Measurements from ENCODE around the gene DDX55. TPM values are rescaled to one million over a fixed set of nuclear protein-coding genes. Genes with fewer than 3 reads are reported as not detected.
"Not testable (repeated sequence)": the region's sequence is repeated elsewhere in the genome, so short reads cannot be mapped to it uniquely, and the experiment has no call there.

Gene DDX55
- total RNA-seq (2014; rRNA removed; shearing (Covaris generic)) (10.5 and 20.4 TPM in 2 replicates), polyA plus RNA-seq (2016; fragmentation: Nextera tagmentation; extraction: Ambion mirVana) (13.6 and 16.5 TPM in 2 replicates)

GRCh38 chr12:123601602-123602489 is at the start of gene DDX55:
Gene DDX55 (plus strand): TSS chr12:123602099. CDS start chr12:123602149, 50 bp downstream.
- Histone ChIP-seq H3K9me2 (ENCODE audit: insufficient read depth) (no peaks in the 10 kb centered on the region), H3K27me3 (replicated peaks; ENCODE audit: insufficient read depth) (no peaks in the 10 kb centered on the region), H3F3A (ENCODE audit: insufficient read depth) (peaks cover 35% of the 10 kb centered on the region), H3K4me2 (ENCODE audit: unreplicated experiment) (peak within 1 kb of the TSS; percentile 100), H2AFZ (peak within 1 kb of the TSS; percentile 92), H4K20me1 (ENCODE audit: insufficient read depth) (no peaks in the 10 kb centered on the region), H3K4me3 (peak within 1 kb of the TSS; percentile 98), H3K9ac (peak within 1 kb of the TSS; percentile 94), H3K4me1 (ENCODE audit: insufficient read depth) (peaks cover 4% of the 10 kb centered on the region), H3K27ac (peak within 1 kb of the TSS; percentile 81), H3K79me2 (ENCODE audit: insufficient read depth) (peaks cover 86% of the 10 kb centered on the region), H3K9me3 (ENCODE audit: low read depth) (no peaks in the 10 kb centered on the region), H3K36me3 (ENCODE audit: low read depth) (peaks cover 27% of the 10 kb centered on the region)
- in situ Hi-C loops (cut with MboI), result no loop called here
- TF ChIP-seq EZH2phosphoT487 (IDR thresholded peaks at IDR 0.05; ENCODE audit: insufficient read depth, low read depth), result no peak
- TF ChIP-seq EZH2 (IDR thresholded peaks at IDR 0.05; ENCODE audit: insufficient read depth, poor library complexity, severe bottlenecking), result no peak
- WGBS, 2 experiments (ENCODE audit: low coverage in 1 of 2, low lambda C conversion rate in 2 of 2, missing lambda C conversion rate in 2 of 2), result 1 to 2% methylated on average over 72 to 73 of the region's 81 CpGs
- peak; percentile 94 for DNase-seq

GRCh38 chr12:123554136-123554535 is 47.8 kb upstream of the DDX55 start:
- DNase-seq; in situ Hi-C loops (cut with MboI): not testable (repeated sequence)
- WGBS, 2 experiments (ENCODE audit: low coverage in 1 of 2, low lambda C conversion rate in 2 of 2, missing lambda C conversion rate in 2 of 2), result 2 to 18% methylated on average over 2 of the region's 2 CpGs

GRCh38 chr12:123554843-123555242 is 47.1 kb upstream of the DDX55 start:
- H3K36me3 ChIP-seq (ENCODE audit: low read depth); H3K9ac ChIP-seq; H3F3A ChIP-seq (ENCODE audit: insufficient read depth); H3K4me1 ChIP-seq (ENCODE audit: insufficient read depth); H3K9me3 ChIP-seq (ENCODE audit: low read depth); H3K27ac ChIP-seq; DNase-seq; H2AFZ ChIP-seq; in situ Hi-C loops (cut with MboI); H3K79me2 ChIP-seq (ENCODE audit: insufficient read depth); H4K20me1 ChIP-seq (ENCODE audit: insufficient read depth); H3K9me2 ChIP-seq (ENCODE audit: insufficient read depth); H3K27me3 ChIP-seq (replicated peaks; ENCODE audit: insufficient read depth); H3K4me3 ChIP-seq; H3K4me2 ChIP-seq (ENCODE audit: unreplicated experiment): not testable (repeated sequence)
- 86 to 87% methylated on average over 5 of the region's 5 CpGs for WGBS, 2 experiments (ENCODE audit: low coverage in 1 of 2, low lambda C conversion rate in 2 of 2, missing lambda C conversion rate in 2 of 2)

More at GRCh38 chr12:123554136-123554535, 47.8 kb upstream of the DDX55 start:
- not testable (repeated sequence) for H3K4me1 ChIP-seq (ENCODE audit: insufficient read depth); H3K9me2 ChIP-seq (ENCODE audit: insufficient read depth); H3K9ac ChIP-seq; H3K27ac ChIP-seq; H3K4me2 ChIP-seq (ENCODE audit: unreplicated experiment); H3F3A ChIP-seq (ENCODE audit: insufficient read depth); H2AFZ ChIP-seq; H3K27me3 ChIP-seq (replicated peaks; ENCODE audit: insufficient read depth); H3K79me2 ChIP-seq (ENCODE audit: insufficient read depth); H3K9me3 ChIP-seq (ENCODE audit: low read depth); H4K20me1 ChIP-seq (ENCODE audit: insufficient read depth); H3K4me3 ChIP-seq; H3K36me3 ChIP-seq (ENCODE audit: low read depth)

- H3K36me3 ChIP-seq (ENCODE audit: low read depth); H3K79me2 ChIP-seq (ENCODE audit: insufficient read depth); H3K4me3 ChIP-seq; H3K27ac ChIP-seq; H3F3A ChIP-seq (ENCODE audit: insufficient read depth); H3K9ac ChIP-seq; H3K9me3 ChIP-seq (ENCODE audit: low read depth); H3K9me2 ChIP-seq (ENCODE audit: insufficient read depth); in situ Hi-C loops (cut with MboI); DNase-seq; H2AFZ ChIP-seq; H3K4me2 ChIP-seq (ENCODE audit: unreplicated experiment); H3K4me1 ChIP-seq (ENCODE audit: insufficient read depth); H3K27me3 ChIP-seq (replicated peaks; ENCODE audit: insufficient read depth); H4K20me1 ChIP-seq (ENCODE audit: insufficient read depth): not testable (repeated sequence)
- WGBS, 2 experiments (ENCODE audit: low coverage in 1 of 2, low lambda C conversion rate in 2 of 2, missing lambda C conversion rate in 2 of 2), result 78 to 90% methylated on average over 9 to 14 of the region's 14 CpGs
Measured at GRCh38 chr12:123558487-123558886, 43.4 kb upstream of the DDX55 start.

GRCh38 chr12:123559468-123559867 is 42.4 kb upstream of the DDX55 start:
- in situ Hi-C loops (cut with MboI), result no loop called here
- Histone ChIP-seq H3F3A (ENCODE audit: insufficient read depth) (no peaks in the 10 kb centered on the region), H2AFZ (no peak overlapping the region), H3K27me3 (replicated peaks; ENCODE audit: insufficient read depth) (no peaks in the 10 kb centered on the region), H3K4me1 (ENCODE audit: insufficient read depth) (no peaks in the 10 kb centered on the region), H3K4me2 (ENCODE audit: unreplicated experiment) (no peak overlapping the region), H3K9ac (no peak overlapping the region), H4K20me1 (ENCODE audit: insufficient read depth) (no peaks in the 10 kb centered on the region), H3K79me2 (ENCODE audit: insufficient read depth) (no peaks in the 10 kb centered on the region), H3K9me2 (ENCODE audit: insufficient read depth) (no peaks in the 10 kb centered on the region), H3K9me3 (ENCODE audit: low read depth) (no peaks in the 10 kb centered on the region), H3K27ac (no peak overlapping the region), H3K4me3 (no peak overlapping the region), H3K36me3 (ENCODE audit: low read depth) (no peaks in the 10 kb centered on the region)
- TF ChIP-seq EZH2phosphoT487 (IDR thresholded peaks at IDR 0.05; ENCODE audit: insufficient read depth, low read depth), result no peak
- no peak for TF ChIP-seq EZH2 (IDR thresholded peaks at IDR 0.05; ENCODE audit: insufficient read depth, poor library complexity, severe bottlenecking)
- DNase-seq, result no peak
- WGBS, 2 experiments (ENCODE audit: low coverage in 1 of 2, low lambda C conversion rate in 2 of 2, missing lambda C conversion rate in 2 of 2), result 73 to 83% methylated on average over 3 of the region's 3 CpGs

All from GM23248 (cell line).